GM21825 (cell line): Measurements from ENCODE around the gene ILF3.

ENCODE experiments used
- ATAC-seq: cut with Tn5 transposase; IDR thresholded peaks from one replicate; pipeline ENCODE4 v1.9.1; 2021; ENCODE audit warnings: mild to moderate bottlenecking, moderate library complexity; ENCODE audit not compliant: unreplicated experiment

The ILF3 gene

DNA sequence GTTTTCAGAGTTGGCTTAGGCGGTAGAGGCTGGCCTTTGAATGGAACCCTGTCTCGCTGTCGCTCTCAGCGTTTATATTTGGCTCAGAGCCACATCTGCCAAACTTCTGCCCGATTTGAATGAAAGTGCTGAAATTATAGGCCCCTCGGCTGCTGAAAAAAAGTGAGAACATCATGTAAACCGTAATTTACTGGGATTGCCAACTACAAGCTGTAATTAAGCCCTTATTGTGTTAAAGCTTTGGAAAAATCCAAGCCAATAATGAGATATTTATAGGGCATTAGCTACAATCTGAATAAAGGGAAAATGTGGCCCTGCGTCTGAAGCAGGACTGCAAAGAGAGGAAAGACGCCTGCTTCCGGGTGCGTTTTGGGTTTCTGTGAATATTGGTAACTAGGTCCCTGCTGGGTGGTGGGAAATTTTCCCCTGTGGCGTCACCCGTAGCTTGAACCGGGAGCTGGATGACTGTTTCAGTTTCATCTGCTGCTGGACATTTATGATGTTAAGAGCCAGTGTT, 73.6 kb downstream of the ILF3 start:
- no peak for ATAC-seq

DNA sequence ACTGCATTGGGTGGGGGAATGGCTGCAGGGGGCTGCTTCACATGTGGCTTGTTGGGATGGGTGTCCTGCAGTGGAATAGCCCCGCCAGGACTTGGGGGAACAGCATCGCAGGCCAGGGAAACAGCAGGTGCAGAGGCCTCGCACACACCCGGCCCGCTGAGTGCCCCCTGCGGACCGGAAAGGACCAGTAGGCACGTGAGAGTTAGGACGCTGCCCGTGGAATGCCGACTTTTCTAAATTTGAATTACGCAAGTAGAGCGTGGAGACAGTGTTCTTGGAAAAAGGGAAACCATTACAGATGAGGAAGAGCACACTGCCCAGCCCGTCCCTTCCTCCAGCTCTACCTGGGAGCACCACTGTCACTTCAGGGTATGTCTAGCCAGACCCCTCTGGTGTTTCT, 75.3 kb downstream of the ILF3 start:
- ATAC-seq, result no peak

DNA sequence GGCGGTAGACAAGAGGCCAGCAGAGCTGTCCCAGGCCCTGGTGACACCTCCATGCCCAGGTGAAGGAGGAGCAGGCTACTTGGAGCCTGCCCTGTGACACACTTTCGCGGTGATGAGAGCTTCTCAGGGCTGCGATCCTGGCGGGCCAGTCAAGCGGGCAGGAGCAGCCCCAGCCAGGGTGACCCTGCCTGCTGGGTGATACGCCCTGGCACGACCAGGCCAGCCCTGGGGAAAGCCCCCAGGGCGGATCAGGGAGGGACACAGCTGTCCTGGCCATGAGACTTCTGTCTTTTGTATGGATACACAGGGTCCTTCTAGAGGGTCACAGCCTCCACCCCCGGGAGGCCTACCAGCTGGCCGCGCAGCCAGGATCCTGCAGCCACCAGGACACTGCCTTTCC, 76.8 kb downstream of the ILF3 start:
- no peak for ATAC-seq

DNA sequence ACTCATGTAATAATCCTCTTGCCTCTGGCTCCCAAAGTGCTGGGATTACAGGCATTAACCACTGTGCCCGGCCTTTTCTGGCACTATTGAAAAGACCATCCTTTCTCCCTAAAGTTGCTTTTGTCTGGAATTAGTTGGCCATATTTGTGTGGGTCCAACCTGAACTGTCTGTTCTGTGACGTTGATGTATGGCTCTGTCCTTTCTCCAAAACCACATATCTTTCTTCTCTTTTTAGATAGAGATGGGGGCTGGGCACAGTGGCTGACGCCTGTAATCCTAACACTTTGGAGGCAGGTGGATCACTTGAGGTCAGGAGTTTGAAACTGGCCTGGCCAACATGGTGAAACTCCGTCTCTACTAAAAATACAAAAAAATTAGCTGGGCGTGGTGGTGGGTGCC, 81.6 kb downstream of the ILF3 start:
- ATAC-seq, result no peak

DNA sequence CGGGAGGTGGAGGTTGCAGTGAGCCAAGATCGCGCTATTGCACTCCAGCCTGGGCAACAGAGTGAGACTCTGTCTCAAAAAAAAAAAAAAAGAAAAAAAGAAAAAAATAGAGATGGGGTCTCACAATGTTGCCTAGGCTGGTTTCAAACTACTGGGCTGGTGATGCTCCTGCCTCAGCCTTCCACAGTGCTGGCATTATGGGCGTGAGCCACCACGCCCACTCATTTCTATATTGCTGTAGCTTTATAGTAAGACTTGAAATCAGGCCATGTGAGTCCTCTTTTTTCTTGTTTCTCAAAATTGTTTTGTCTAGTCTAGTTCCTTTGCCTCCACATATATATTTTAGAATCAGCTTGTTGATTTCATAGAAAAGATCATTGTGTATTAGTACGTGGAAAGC, 82.0 kb downstream of the ILF3 start:
- no peak for ATAC-seq

DNA sequence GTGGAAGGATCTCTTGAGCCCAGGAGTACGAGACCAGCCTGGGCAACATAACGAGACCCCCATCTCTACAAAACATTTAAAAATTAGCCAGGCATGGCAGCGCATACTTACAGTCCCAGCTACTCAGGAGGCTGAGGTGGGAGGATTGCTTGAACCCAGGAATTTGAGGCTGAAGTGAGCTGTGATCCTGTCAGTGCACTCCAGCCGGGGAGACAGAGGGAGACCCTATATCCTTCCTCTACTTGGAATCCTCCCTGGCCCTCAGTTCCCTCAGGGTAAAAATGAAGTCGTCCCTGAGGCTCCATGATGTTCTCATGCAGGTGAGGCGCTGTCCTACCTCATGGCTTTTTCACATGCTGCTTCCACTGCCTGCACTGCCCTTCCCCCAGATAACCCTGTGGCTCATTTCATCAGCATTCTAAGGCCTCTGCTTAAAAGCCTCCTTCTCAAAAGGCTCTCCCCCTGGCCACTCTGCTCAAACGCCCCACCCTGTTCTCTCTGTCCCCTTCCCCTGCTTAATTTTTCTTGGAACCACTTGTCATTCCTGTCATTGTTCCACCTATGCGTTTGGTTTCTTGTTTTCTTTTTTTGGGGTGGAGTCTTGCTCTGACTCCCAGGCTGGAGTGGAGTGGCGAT, 82.9 kb downstream of the ILF3 start:
- ATAC-seq, result no peak

DNA sequence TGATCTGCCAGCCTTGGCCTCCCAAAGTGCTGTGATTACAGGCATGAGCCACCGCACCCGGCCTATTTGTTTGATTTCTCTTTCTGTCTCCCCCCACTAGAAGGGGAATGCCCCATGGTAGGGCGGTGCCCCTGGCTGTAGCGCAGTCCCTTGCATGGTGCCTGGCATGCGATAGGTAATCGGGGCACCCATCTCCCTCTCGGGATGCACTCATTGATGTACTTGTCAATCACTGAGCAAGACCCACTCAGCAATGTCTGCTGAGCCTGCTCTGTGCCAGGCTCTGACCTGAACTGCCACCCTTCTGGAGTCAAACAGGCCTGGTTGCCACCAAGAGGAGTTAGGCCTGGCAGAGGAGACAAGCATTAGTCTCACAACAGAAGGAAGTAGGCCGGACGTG, 83.6 kb downstream of the ILF3 start:
- ATAC-seq, result no peak

DNA sequence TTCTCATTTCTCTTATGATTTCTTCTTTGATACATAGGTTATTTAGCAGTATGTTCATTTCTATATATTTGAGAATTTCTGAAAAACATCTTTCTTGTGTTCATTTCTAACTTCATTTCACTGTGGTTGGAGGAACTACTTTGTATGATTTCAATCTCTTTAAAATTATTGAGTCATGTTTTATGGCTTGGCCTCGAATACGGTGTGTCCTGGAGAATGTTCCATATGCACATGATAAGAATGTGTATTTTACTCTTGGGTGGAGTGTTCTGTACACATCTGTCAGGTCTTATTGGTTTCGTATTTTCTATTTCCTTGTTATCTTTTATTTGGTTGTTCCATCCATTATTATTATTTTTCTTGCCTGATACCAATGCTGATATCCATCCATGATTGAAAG, 86.7 kb downstream of the ILF3 start:
- no peak for ATAC-seq
